Stimulated activated CD4-positive, alpha-beta T cell treated with anti-CD3 and anti-CD28 coated beads, Interleukin-12 subunit alpha, Interleukin-12 subunit beta, amount 100 ng/mL, for 4 hours (primary cell): ENCODE data around the gene TCN2.
"Not testable (repeated sequence)": the region's sequence is repeated elsewhere in the genome, so short reads cannot be mapped to it uniquely, and the experiment has no call there.

ENCODE experiments used
- DNase-seq: peaks from one replicate; pipeline ENCODE4 v3.0.0-alpha.2; 2020

TCN2 gene

GRCh38 chr22:30650508-30651116, 43.6 kb downstream of the TCN2 start:
- DNase-seq, result no peak

- DNase-seq, result no peak
These were observed 45.9 kb downstream of the TCN2 start for GRCh38 chr22:30652852-30653251.

- DNase-seq, result no peak
These were observed 47.4 kb downstream of the TCN2 start for GRCh38 chr22:30654361-30654760.

- DNase-seq, result no peak
These were observed 48.6 kb downstream of the TCN2 start for GRCh38 chr22:30655532-30655931.

DNA sequence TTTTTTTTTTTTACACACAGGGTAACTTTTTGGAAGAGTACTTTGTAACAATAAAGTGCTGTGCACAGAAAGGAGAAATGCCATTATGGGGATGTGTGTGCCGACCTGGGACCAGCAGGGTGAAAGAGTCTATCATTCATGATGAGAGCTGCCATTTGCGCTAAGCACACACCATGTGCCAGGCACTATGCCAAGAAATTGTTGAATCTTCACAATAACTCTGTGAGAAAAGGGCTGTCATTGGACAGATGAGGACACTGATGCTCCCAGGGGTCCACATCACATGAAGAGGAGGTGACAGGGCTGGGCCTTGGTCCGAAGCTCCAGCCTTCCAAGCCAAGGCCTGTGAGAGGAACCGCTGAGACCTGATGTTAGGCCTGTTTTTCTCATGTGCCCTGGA, 55.1 kb downstream of the TCN2 start:
- DNase-seq, result no peak

GRCh38 chr22:30664798-30665197, 57.8 kb downstream of the TCN2 start:
- no peak for DNase-seq

DNA sequence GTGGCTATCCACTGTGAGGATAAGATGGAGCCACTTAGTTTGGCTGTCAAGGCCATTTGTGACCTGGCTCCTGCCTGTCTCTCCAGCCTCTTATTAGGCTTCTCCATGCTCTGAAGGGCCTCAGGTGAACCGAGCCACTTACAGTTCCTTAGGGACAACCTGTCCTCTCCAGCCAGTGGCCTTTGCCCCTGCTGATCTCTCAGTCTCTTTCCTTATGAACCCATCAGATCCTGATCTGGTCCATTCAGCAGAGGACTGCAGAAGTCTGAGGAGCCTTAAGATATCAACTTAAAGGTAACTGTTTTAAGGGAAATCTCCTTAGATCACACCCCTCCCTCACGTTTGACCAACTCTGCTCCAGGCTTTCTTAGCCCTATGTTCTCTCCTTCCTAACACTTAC, 58.3 kb downstream of the TCN2 start:
- DNase-seq, result no peak

DNA sequence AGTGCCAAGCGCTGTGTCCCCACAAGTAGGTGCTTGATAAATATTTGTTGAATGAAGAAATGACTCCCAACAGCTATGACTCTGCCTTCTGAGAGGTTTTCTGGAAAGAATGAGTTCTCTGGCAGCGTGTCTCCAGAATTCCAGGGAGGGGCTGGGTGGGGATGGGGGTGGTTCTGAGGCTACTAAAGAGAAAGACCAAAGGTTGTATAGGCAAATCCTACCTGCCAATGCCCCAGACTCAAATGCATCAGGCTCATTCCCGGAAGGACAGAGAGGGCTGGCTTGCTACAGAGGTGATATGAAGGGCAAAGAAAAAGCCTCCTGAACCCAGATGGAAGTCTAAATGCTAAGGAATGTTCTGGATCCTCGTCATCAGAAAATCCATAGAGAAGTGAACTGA, 58.8 kb downstream of the TCN2 start:
- no peak for DNase-seq

DNA sequence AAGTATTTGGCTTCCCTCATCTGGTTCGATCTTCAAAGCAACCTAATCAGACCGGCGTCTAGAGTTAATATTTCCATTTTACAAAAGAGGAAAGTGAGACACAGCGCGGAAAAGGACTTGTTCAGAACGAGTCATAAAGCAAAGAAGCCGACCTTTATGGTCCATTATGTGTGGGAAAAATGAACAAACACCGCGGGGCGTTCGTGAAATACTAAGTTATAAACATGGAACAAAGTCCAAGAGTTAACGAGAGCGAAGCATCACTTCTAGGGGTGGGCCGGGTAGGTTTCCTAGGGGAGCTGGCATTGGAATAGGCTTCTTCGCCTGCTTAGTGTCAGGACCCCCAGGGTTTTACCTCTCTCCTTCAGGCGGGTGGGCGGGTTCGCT, 60.1 kb downstream of the TCN2 start:
- no peak for DNase-seq

GRCh38 chr22:30667494-30668385, 60.8 kb downstream of the TCN2 start, which contains the start of gene DUSP18:
Gene DUSP18, minus strand, starts transcription at chr22:30667875. Its CDS starts 3,872 bp downstream, at chr22:30664003.
- DNase-seq, result peak; percentile 94

DNA sequence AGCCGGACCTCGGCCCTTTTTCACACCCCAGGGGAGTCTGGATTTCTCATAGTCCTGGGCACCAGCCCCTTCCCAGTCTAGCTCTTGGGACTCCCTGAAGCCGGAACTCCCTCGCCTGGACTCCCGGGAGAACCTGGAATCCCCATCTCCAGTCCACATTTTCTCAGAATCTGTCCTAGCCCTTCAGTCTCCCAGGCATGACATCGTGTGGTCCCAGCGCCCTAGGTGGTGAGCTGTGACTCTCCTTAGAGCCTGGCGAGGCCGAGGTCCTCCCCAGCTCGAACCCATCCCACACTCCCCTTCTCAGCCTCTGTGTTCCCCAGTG, 61.4 kb downstream of the TCN2 start:
- no peak for DNase-seq

GRCh38 chr22:30671071-30671470, 64.1 kb downstream of the TCN2 start:
- DNase-seq, result no peak

- no peak for DNase-seq
These were observed 66.2 kb downstream of the TCN2 start for GRCh38 chr22:30673136-30673535.

GRCh38 chr22:30674482-30674881, 67.5 kb downstream of the TCN2 start:
- DNase-seq, result no peak

DNA sequence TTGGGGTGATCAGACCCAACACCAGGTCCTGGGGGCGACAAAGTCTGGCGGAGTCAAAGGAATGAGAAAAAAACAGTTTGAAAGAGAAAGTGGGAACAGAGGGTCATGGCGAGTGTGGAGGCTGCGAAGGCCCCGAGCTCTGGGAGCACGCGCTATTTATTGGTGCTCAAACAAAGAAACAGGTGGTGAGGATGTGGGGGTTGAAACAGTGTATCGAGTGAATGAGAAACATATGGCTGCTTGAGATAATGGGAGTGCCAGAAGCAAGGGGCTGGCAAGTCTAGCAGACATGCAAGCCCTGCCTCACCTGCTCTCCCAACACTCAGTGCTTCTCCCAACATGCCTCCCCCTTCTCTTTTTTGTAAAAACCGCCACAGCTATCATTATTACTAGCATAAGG, 68.5 kb downstream of the TCN2 start:
- no peak for DNase-seq

GRCh38 chr22:30676565-30676964, 69.6 kb downstream of the TCN2 start:
- DNase-seq, result not testable (repeated sequence)
